Sigmoid colon (tissue), 4 donors: ENCODE measurements around the gene RUNX1.

ENCODE experiments used
- EP300 ChIP-seq, 4 donors: sonication (generic); formaldehyde crosslinking; IDR thresholded peaks; one replicate each; pipeline ENCODE4 v1.6.1; 2017; ENCODE audit warnings: antibody characterized with exemption in 4 of 4
- POLR2A ChIP-seq, 2 donors: fragments of 450-650 bp; IDR thresholded peaks; one replicate each; pipeline ENCODE4 v1.6.1; 2016; ENCODE audit warnings: antibody characterized with exemption in 2 of 2, mild to moderate bottlenecking in 2 of 2, moderate library complexity in 2 of 2
- TF ChIP-seq, protein P1 (sequence below), 4 experiments: fragments of 450-650 bp in 3 of 4; fragments of 200-600 bp in 1 of 4; IDR thresholded peaks; one replicate each; pipeline ENCODE4 v1.5.1; 2016 to 2019; ENCODE audit warnings: antibody characterized with exemption in 4 of 4, mild to moderate bottlenecking in 3 of 4, moderate library complexity in 2 of 4

DNA sequence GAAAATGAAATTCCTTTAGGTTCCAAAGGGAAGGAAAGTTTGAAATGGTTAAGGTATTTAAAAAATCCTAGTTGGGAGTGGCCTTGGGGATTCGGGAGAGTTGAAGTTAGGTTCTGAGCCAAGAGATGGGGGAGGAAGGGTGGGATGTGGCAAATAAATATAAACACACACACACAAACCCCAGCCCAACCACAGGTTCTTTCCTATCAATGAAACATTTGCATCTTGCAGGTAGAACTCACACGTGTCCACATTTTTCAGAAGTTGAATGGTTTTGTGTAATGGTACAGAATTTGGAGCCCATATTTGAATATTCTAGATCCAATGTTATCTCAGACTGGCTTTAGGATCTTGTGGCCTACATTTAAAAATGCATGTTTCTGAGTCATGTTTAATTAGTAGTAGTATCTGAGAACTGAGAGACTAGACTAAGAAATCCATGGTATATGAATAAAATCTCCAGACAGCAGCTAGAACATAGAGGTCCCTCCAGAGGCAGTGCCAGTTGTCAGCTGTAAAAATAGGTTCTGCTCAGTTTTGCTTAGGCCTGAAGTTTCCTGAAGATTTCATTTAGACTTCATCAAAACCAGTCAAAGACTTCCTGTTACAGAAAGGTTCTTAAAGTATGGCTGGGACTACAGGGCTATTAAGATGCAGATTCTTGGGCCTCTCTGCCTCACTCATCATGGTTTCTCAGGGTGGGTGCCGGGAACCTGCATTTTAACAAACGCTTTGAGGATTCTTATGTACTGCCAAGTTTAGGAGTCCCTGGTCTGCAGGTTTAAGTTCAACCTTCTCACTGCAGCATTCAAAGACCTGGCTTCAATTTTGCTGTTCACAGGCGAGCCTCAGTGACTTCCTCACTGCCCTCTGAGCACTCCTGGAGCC is 21.3 kb downstream of the RUNX1 start:
- TF ChIP-seq, protein P1, sequence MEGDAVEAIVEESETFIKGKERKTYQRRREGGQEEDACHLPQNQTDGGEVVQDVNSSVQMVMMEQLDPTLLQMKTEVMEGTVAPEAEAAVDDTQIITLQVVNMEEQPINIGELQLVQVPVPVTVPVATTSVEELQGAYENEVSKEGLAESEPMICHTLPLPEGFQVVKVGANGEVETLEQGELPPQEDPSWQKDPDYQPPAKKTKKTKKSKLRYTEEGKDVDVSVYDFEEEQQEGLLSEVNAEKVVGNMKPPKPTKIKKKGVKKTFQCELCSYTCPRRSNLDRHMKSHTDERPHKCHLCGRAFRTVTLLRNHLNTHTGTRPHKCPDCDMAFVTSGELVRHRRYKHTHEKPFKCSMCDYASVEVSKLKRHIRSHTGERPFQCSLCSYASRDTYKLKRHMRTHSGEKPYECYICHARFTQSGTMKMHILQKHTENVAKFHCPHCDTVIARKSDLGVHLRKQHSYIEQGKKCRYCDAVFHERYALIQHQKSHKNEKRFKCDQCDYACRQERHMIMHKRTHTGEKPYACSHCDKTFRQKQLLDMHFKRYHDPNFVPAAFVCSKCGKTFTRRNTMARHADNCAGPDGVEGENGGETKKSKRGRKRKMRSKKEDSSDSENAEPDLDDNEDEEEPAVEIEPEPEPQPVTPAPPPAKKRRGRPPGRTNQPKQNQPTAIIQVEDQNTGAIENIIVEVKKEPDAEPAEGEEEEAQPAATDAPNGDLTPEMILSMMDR (IDR thresholded peaks at IDR 0.05) = no peak
- no peak for TF ChIP-seq POLR2A (IDR thresholded peaks at IDR 0.05)
- TF ChIP-seq EP300 (IDR thresholded peaks at IDR 0.05) = no peak
